ENCODE data around the gene RABGAP1L.

- TF ChIP-seq, protein P1, sequence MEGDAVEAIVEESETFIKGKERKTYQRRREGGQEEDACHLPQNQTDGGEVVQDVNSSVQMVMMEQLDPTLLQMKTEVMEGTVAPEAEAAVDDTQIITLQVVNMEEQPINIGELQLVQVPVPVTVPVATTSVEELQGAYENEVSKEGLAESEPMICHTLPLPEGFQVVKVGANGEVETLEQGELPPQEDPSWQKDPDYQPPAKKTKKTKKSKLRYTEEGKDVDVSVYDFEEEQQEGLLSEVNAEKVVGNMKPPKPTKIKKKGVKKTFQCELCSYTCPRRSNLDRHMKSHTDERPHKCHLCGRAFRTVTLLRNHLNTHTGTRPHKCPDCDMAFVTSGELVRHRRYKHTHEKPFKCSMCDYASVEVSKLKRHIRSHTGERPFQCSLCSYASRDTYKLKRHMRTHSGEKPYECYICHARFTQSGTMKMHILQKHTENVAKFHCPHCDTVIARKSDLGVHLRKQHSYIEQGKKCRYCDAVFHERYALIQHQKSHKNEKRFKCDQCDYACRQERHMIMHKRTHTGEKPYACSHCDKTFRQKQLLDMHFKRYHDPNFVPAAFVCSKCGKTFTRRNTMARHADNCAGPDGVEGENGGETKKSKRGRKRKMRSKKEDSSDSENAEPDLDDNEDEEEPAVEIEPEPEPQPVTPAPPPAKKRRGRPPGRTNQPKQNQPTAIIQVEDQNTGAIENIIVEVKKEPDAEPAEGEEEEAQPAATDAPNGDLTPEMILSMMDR (IDR thresholded peaks at IDR 0.05), result no peak
- TF ChIP-seq POLR2A (IDR thresholded peaks at IDR 0.05), result no peak
- TF ChIP-seq EP300 (IDR thresholded peaks at IDR 0.05), result no peak
- TF ChIP-seq POLR2AphosphoS5 (IDR thresholded peaks at IDR 0.05), result no peak
Observed at GRCh38 chr1:174230399-174230798, 71.1 kb downstream of the RABGAP1L start.
